Kasumi-1 (cell line): ENCODE measurements around the gene BICD2.
"Not testable (repeated sequence)": the region's sequence is repeated elsewhere in the genome, so short reads cannot be mapped to it uniquely, and the experiment has no call there.

ENCODE experiments used
- DNase-seq, 2 experiments: peaks; one replicate each; lab custom pipeline; 2025; lab: John Stamatoyannopoulos, UW

BICD2 gene

DNA sequence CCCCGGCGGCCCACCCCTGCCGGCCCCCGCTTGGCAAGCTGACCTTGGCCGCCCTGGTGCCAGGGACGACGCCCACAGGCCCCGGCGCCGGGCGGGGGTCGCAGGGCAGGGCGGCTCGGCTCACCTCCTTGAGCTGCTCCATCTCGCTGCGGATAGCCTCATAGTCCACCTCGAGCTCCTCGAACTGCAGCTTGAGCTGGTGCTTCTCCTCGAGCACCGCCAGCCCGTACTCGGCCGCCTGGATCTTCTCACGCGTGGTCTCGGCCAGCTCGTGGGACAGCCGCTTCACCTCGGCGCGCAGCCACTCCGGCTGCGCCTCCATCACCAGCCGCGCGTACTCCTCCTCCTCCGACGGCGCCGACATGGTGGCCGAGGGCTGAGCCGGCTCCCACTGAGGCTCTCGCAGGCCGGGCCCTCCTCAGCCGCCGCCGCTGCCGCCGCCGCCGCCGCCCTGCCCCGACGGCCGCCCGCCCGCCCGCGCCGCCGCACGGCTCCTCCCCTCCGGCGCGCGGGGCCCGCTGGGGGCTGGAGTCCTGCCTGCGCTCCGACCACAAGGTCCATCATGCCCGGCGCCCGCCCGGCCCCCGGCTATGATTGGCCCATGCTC lies at the start of gene BICD2:
TSS of gene BICD2 (minus strand) at position 453 of the 607 bp plus-strand sequence. CDS start at position 364, 89 bp downstream.
- no peak for DNase-seq

DNA sequence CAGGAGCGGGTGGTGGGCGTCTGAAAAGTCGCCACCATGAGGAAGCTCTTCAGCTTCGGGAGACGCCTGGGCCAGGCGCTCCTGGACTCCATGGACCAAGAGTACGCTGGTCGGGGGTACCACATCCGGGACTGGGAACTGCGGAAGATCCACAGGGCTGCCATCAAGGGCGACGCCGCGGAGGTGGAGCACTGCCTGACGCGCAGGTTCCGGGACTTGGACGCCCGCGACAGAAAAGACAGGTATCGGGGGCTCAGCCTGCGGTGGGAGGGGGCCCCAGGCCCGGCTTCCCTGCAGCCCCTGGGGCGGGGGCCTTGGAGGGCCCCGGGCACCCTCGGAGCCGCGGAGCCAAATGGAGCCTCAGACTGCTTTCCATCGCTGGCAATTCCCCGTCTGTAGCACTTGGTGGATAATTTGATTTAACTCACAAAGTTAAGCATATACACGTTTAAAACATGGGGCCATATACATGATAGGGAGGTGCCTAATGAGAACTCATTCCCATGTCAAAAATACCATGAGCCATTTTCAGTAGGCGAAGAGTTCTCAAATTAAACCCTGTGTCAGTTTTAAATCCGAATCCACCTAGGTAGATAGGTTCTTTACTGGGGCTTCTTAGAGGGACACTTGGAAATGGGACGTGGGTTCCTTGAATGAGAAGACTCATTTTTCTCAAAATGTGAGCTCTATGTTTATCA lies 45.1 kb upstream of the BICD2 start:
- DNase-seq, result not testable (repeated sequence)

DNA sequence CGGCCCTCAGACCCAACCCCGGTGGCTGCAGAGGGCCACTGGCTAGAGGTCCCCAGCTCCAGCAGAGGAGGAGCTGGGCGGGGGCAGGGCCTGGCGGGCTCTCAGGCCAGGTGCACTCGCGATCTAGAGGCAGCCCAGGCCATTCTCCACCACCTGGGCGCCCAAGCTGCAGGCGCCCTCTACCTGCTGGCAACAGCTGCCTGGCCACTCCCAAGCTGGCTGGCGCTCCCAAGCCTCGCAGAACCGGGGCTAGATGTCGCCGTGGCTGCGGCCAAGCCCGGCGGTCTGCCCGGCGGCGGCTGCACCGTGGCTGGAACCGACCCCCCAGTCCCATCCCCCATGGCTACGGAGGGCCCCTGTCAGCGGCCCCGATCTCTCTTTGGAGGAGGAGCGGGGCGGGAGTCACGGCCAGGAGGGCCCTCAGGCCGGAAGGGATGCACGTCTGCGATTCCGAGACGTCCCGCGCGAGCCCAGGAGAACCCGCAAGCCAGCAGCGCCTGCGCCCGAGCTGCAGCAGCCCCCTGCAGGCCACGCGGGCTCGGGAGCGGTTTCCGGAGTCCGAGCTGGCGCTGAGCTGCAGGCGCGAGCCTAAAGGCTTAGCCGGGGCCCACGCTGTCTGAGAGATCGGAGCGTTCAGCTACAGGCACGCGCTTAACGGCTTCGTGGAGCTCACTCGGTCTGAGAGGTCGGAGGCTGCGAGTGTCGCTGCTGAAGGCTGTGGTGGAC lies 44.3 kb upstream of the BICD2 start:
- peak in 1 of 2 experiments; percentile 7 for DNase-seq

DNA sequence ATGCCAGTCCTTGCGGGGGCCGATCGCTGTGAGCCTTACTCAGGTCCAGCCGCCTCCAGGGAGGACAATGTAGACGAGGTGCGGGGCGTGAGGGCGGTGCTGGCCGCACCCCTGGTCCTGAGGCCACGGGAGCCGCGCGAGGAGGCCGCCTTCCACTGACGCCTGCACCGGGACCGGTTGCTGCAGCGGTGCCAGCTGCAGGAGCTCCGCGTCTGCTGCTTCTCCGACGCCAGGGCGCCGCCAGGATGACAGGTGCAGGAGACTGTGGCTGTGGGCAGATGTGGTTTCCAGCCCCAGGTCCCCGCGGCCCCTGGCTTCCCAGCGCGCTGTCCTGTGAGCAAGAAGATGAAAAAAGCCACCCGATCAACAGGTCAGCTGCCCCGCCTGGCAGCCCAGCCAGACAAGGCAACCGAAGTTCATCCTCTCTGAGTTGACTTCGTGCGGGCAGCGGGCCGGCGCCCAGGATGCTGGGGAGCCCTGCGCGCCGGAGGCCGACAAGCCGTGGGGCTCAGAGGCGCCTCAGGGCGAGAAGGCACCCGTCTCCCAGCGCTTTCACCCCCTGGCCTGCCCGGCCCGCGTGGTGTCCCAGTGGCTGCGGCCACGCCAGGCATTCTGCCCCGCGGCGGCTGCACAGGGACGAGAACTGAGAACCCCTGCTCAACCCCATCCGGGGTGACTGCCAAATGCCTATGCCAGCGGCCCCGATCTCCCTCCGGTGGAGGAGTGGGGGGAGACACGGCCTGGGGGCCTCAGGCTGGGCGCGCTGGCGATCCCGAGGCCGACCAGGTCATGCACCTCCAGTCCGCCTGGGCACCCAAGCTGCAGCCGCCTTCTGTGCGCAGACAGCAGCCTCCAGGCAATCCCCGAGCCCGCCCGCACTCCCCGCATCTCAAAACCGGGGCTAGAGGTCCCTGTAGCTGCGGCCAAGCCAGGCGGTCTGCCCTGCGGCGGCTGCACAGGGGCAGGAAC lies 43.4 kb upstream of the BICD2 start:
- DNase-seq, result no peak

DNA sequence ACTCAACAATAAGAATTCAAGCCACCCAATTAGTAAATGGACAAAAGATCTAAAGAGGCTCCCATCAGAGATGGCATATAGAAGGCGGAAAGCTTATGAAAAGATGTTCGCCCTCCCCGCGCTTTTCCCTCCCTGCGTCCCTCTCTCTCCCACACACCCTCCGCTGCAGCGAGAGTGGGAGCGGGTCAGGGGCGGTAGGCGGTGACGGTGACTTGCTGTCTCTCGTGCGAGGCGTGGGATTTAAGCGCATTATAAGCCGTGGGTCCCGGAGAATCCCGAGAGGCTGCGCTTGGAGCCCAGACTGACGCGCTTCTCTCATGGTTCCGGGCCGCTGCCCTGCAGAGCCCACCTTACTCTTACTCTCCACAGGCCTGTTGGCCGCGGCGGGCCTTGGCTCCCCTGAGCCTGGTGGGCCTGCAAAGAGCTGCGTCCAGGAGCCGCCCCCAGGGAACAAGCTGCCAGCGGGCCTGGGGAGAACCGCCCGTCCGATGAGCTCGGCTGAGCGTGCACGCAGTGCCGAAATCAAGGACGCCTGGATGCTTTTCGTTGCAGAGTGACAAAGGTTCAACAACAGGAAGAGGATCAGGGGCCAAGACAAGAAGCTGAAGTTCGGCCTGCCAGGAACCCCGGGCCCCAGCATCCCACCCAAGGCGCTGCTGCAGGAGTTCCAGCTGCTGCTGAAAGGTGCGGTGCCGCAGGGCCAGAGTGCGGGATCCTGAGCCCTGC lies 42.6 kb upstream of the BICD2 start:
- no peak for DNase-seq

DNA sequence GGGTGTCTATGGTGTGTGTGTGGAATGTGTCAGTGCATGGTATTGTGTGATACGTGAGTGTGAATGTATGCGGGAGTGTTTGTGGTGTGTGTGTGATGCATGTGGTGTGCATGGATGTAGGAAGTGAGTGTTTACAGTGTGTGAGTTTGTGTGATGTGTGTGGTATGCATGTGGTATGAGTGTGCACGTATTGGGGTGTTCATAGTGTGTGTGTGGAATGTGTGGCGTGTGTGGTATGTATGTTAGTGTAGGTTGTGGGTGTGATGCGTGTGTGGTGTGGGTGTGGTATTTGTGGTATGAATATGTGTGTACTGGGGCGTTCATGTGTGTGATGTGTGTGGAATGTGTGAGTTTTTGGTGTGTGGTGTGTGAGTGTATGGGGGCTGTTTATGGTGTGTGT lies 40.1 kb upstream of the BICD2 start:
- no peak for DNase-seq

DNA sequence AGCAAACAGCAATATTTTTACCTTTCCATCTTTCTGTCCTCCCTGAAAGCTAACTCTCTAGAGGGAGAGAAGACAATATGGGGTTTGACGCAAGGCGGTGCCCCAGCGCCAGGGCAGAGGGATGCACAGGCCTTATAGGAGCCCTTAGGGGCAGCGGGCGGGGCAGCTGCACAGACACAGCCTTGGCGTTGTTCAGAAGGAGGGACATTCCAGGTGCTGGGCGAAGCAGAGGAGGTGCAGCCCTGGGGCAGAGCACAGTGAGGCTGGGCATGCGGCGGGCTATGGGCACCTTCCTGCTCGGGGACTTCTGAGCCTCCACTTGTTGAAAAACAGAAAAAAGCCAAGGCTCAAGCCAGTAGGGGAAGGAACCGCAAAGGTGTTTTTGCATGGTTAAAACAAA lies 33.7 kb upstream of the BICD2 start:
- no peak for DNase-seq

DNA sequence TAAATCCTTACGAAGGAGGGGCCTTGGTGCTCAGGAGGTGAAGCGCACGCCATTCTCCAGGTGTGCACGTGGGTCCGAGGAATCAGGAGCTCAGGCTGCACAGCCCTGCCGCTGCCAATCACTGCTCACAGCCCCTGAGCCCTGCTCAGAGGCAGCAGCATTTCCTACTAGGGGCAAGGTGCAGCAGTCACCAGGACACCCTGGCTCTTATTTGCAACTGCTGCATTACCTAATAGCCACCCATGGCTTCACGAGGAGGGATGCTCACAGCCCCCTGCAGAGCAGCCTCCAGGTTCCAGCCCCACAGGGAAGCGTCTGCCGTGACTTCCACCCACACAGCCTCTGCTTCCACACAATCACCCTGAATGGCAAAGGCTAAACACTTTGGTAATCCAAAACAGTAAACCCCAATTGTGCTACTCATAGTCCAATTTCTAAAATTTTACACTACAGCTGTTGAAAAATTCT lies 31.7 kb upstream of the BICD2 start:
- DNase-seq, result not testable (repeated sequence)

DNA sequence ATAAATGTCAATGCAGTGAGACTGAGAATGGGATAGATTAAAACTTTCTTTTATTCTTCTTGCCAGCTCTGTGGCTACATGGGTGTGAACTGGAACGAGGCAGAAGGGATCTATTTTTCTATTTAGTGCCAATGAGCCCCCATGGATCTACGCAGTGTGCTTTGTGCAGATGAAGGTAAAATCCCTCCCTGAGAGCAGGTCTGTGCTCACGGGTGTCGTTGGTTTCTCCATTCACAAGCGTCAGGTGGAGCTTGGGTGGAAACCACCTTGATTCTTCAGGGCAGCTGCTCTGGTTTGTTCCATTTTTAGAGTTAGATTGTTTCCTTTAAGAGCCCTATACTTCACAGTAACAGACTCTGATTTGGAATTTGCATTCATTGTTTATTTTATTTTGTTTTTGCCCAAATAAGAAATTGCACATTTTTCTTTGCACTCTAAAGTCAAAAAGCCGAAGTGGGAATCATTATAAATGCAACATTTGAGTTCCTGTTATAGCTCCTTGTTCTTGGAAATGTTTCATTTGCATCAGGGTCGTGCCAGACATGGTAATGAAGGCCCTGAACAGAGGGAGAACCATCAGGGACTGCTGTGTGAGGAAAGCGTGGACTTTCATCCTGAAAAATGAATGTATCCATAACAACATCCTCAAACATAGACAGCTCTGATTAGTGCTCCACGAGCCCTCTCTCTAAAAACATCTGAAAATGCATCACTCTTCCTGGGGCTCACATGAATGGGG lies 31.1 kb upstream of the BICD2 start:
- DNase-seq, result no peak

DNA sequence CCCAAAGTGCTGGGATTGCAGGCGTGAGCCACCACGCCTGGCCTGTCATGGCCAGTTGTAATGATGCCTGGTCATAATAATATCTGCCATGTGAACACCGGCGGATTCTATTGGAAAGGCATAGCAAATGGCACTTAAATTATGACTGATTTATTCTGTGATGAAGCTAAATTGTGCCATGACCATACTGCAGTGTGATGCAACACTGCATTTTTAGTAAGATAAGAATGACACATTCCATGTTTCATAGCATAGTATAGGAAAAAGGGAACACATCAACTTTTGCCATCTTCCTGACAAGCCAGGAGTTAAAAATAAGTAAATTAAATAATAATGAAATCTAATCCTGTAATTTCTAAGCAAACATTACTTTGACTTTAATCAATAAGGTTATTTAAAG lies 30.4 kb upstream of the BICD2 start:
- no peak for DNase-seq

DNA sequence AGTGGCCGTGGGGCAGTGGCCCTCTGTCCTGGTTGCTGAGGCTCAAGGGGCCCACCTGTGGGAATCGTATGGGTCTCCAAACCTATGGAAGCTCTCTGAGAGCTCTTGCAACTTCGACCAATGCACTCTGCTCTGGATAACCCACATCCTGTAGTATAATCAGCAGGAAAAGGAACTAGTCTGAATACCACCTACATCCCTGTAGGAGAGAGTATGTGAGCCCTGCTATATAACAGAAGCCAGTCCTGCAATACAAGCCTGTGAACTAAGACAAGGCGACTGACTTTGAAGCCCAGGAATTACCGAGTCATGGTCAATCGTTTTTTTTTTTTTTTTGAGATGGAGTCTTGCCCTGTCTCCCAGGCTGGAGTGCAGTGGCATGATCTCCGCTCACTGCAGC lies 29.8 kb upstream of the BICD2 start:
- DNase-seq, result peak; percentile 24 to 33

DNA sequence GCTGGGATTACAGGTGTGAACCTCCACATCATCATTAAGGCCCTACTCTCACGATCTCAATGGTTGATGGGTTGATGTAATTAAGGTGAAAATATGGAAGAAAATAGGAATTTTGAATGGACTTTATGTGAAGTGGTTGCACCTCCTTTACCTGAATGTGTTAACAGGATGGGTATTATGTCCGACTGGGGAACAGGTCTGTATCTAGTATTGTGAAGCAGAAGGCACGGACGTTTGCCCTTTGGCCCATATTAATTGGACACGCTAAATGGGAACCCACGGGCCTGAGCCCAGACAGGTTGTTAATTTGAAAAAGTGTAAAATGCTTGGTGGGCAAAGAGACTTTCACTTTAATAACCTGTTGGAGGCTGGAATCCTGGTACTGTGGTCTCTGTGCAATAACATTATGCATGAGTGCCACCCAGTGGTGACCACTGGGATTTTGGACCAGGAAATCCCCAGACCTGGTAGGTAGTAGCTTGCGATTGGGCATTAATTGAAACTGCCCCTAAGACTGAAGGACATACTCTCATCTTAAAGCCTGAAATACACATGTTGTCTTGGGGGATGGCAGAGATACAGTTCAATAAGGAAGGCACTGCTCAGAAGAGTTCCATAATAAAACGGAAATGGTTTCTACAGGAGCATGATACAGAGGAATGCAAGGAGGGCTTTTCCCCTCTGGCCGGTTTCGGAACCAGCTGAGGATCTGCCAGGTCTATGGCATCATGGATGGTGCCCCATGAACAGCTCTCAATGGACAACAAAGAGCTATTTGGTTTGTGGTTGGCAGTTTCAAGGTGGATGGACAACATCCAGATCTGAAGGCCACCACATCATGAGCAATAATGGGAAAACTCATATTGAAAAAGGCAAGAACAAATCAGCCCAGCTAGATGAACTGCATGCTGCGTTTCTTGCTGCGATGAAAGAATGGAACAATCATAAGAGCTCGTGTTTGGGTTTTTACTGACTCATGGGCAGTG lies 26.2 kb upstream of the BICD2 start:
- peak; percentile 69 to 73 for DNase-seq

DNA sequence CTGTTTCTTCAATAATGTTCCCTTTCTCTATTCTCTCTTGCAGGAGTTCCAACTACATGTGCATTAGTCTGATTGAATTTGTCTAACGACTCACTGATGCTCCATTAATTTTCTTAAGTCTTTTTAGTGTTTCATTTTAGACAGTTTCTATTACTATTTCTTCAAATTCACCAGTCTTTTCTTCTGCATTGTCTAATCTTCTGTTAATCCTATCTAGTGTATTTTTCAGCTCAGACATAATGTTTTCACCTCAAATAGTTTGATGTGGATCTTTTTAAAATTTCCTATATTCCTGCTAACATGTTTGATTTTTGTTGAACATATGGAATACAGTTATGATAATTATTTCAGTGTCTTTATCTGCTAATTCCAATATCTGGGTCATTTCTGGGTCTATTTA lies 21.7 kb upstream of the BICD2 start:
- DNase-seq, result no peak

DNA sequence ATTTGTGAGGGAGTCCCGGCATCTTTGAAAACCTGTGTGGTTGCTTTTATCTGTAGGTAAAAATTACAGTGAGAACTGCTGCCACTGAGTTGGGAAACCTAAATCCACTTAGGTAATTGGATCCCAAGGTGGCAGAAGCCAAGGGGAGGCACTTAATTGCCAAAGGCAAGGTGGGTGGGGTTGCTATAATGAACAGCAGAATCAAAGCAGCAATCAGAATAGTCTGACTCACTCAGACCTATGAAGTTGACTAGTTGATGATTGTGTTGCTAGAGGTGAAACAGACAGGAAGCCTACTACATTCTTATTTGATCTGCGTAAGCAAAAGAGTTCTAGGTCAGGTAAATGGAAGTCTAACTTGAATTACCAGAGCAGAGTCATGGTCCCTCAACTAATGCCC lies 17.3 kb upstream of the BICD2 start:
- DNase-seq, result no peak

DNA sequence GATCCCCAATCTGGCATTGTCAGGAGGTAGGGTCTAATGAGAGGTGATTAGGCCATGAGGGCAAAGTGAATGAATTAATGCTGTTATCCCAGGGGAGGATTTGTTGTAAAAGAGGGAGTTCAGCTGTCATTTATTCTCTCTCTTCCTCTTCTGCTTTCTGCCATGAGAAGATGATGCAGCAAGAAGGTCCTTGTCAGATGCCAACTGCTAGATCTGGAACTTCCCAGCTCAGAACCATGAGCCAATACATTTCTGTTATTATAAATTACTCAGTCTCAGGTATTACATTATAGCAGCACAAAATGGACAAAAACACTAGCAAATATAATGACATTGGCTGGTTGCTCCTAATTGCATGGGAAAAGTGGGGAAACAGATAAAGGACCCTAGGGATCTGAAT lies 15.6 kb upstream of the BICD2 start:
- DNase-seq, result no peak

DNA sequence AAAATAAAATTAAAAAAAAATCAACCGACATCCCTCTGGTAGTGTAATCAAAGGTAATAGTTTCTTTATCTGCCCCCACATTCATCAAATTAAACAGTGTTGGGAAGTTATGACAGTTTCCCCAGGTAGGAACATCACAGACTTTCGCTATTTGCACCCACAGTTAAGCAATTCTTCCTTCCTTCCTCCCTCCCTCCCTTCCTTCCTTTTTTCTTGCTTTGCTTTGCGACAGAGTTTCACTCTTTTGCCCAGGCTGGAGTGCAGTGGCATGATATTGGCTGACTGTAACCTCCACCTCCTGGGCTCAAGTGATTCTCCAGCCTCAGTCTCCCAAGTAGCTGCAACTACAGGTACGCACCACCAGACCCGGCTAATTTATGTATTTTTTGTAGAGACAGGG lies 10.8 kb upstream of the BICD2 start:
- peak; percentile 9 to 15 for DNase-seq

DNA sequence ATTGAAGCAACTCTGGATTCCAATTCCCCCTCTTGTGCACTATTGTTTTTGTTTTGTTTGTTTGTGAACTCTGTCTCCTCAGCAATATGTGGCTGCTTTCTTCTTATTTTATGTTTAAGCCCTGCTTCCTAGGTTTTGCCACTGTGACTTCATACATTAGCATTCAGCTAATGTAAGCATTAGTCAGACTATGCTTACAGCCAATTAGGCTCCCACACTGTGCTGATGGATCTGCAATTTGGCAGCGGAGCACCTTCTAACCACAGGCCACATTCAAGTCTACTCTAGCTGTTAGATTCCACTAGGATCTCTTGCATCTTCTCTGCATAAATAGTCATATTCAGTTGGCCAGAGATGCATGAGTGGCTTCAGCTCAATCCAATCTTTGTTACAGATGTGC lies 9.6 kb upstream of the BICD2 start:
- peak in 1 of 2 experiments; percentile 23 for DNase-seq

DNA sequence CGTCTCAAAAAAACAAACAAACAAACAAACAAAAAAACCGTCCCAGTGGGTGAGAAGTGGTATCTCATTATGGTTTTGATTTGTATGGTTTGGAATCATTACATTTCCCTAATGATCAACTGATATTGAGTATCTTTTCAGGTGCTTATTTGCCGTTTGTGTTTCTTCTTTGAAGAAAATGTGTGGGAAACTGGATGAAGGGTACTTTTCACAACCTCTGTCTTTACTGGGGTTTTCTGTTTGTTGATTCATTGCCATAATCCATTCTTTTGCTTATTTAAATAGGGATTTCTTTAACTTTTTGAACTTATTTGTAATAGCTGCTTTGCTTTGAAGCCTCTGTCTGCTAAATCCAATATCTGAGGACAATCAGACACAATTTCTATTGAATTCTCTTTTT lies 9.2 kb upstream of the BICD2 start:
- no peak for DNase-seq

DNA sequence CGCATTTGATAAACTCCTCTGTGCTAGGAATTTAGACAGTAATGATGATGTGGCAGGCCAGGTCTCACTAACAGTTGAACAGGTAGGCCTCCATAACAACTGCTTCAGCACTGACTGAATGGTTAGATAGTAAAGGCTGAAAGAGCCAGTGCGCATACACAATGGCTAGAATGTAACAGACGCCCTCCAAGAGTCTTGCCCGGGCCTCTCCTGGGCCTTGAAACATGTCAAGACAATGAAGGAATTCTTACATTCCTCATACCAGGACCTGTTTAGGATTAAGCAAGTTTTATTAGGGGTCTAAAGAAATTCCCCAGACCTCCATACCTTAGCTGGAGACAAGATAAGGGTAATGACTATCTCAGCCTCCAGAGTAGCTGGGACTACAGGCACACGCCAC lies 6.7 kb upstream of the BICD2 start:
- no peak for DNase-seq
